ENCODE measurements around the gene SMARCC2. TPM values are rescaled to one million over a fixed set of nuclear protein-coding genes. Genes with fewer than 3 reads are reported as not detected.

Gene SMARCC2
- total and polyA plus RNA-seq, 2 of the 13 experiments (the other 11 are each of a cell fraction or from before 2014, with no cell fraction given): 21.3 to 24.1 TPM

- no peak; the same call in 1 of the 2 replicates for TF ChIP-seq MXD1 (CRISPR knock-in tag; IDR thresholded peaks at IDR 0.05)
- peak in 1 of 2 experiments; percentile 52; a peak in 2 of 4 replicates for TF ChIP-seq EP300 (IDR thresholded peaks at IDR 0.05; ENCODE audit: low read depth in 2 of 2, low read length in 2 of 2)
- no peak for TF ChIP-seq EP300 (CRISPR knock-in tag; IDR thresholded peaks at IDR 0.05; ENCODE audit: borderline replicate concordance)
- 0 out of 2 replicates have a peak, but pooled peaks have one; percentile 71 for TF ChIP-seq AKAP8 (CRISPR knock-in tag; IDR thresholded peaks at IDR 0.05)
- TF ChIP-seq ZGPAT (CRISPR knock-in tag; IDR thresholded peaks at IDR 0.05): 0 out of 2 replicates have a peak, but pooled peaks have one; percentile 17
- TF ChIP-seq ZBTB2 (CRISPR knock-in tag; IDR thresholded peaks at IDR 0.05; ENCODE audit: low read depth): peak; percentile 41; the same call in 1 of the 2 replicates
- 0 out of 2 replicates have a peak, but pooled peaks have one; percentile 34 for TF ChIP-seq ZNF503 (CRISPR knock-in tag; IDR thresholded peaks at IDR 0.05)
- TF ChIP-seq ATF4 (CRISPR knock-in tag; IDR thresholded peaks at IDR 0.05): 0 out of 4 replicates have a peak, but pooled peaks of 1 of the 2 experiments have one; percentile 1
- peak; percentile 59 for TF ChIP-seq THAP11 (CRISPR knock-in tag; IDR thresholded peaks at IDR 0.05)
- TF ChIP-seq TEAD3 (CRISPR knock-in tag; optimal IDR thresholded peaks at IDR 0.05; ENCODE audit: borderline replicate concordance): peak; percentile 100
- TF ChIP-seq PHF8 (CRISPR knock-in tag; IDR thresholded peaks at IDR 0.05): peak; percentile 24; the same call in 1 of the 2 replicates
- TF ChIP-seq ZNF563 (CRISPR knock-in tag; IDR thresholded peaks at IDR 0.05): peak; percentile 41; the same call in 1 of the 2 replicates
- TF ChIP-seq SALL1 (CRISPR knock-in tag; IDR thresholded peaks at IDR 0.05): peak; percentile 13; the same call in 1 of the 2 replicates
- 0 out of 2 replicates have a peak, but pooled peaks have one; percentile 24 for TF ChIP-seq SIN3B (IDR thresholded peaks at IDR 0.05; ENCODE audit: low read length)
- TF ChIP-seq TBX2 (CRISPR knock-in tag; IDR thresholded peaks at IDR 0.05; ENCODE audit: borderline replicate concordance): 0 out of 2 replicates have a peak, but pooled peaks have one; percentile 2
- TF ChIP-seq SMC3 (IDR thresholded peaks at IDR 0.05; ENCODE audit: low read length): peak; percentile 44
- TF ChIP-seq SNAPC2 (CRISPR knock-in tag; IDR thresholded peaks at IDR 0.05): no peak
- peak; percentile 71; the same call in 1 of the 2 replicates for TF ChIP-seq NRL (CRISPR knock-in tag; IDR thresholded peaks at IDR 0.05; ENCODE audit: borderline replicate concordance)
- TF ChIP-seq MAX (IDR thresholded peaks at IDR 0.05): peak; percentile 56; the same call in 1 of the 2 replicates
- peak; percentile 34; the same call in 1 of the 2 replicates for TF ChIP-seq ZNF749 (CRISPR knock-in tag; IDR thresholded peaks at IDR 0.05; ENCODE audit: borderline replicate concordance)
- TF ChIP-seq RARG (CRISPR knock-in tag; IDR thresholded peaks at IDR 0.05; ENCODE audit: low read depth): no peak
Measured at GRCh38 chr12:56157201-56158028, 31.9 kb downstream of the SMARCC2 start (continued).
